ENCODE results near the gene ANKLE2.

Gene ANKLE2

DNA sequence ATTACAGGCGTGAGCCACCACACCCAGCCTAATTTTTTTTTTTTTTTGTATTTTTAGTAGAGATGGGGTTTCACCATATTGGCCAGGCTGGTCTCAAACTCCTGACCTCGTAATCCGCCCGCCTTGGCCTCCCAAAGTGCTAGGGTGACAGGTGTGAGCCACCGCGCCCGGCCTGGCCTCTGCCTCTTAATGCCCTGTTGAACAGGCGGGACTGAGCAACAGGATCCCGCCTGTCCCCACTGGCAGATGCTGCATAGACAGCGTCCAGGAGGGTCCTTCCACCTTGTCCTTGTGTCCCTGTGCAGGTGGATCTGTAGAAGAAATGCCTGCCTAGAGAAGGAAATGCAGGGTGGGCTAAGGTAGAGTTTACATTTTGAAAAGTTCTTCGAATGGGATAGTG is 45.3 kb downstream of the ANKLE2 start:
- TF ChIP-seq, protein P1, sequence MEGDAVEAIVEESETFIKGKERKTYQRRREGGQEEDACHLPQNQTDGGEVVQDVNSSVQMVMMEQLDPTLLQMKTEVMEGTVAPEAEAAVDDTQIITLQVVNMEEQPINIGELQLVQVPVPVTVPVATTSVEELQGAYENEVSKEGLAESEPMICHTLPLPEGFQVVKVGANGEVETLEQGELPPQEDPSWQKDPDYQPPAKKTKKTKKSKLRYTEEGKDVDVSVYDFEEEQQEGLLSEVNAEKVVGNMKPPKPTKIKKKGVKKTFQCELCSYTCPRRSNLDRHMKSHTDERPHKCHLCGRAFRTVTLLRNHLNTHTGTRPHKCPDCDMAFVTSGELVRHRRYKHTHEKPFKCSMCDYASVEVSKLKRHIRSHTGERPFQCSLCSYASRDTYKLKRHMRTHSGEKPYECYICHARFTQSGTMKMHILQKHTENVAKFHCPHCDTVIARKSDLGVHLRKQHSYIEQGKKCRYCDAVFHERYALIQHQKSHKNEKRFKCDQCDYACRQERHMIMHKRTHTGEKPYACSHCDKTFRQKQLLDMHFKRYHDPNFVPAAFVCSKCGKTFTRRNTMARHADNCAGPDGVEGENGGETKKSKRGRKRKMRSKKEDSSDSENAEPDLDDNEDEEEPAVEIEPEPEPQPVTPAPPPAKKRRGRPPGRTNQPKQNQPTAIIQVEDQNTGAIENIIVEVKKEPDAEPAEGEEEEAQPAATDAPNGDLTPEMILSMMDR (conservative IDR thresholded peaks at IDR 0.05; ENCODE audit: low read depth, low read length): no peak
- no peak for DNase-seq (ENCODE audit: low read depth)

DNA sequence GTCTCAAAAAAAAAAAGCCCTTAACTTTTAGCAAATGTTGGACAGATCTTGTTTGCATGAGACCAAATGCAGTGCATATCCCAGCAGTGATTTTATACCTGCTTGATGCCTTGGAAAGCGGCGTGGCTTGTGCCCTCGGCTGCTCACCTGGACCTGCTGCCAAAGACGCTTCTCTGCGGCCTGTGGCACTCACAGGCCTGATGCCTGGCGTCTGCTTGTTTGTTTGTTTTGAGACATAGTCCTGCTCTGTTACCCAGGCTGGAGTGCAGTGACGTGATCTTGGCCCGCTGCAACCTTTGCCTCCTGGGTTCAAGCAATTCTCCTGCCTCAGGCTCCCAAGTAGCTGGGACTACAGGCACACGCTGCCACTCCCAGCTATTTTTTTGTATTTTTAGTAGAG is 45.8 kb downstream of the ANKLE2 start:
- TF ChIP-seq, protein P1 (conservative IDR thresholded peaks at IDR 0.05; ENCODE audit: low read depth, low read length): no peak
- DNase-seq (ENCODE audit: low read depth): no peak
- H3K4me3 ChIP-seq (ENCODE audit: low read depth, low read length): no peak overlapping the region

More for the DNA sequence above, 45.3 kb downstream of the ANKLE2 start:
- no peak overlapping the region for H3K4me3 ChIP-seq (ENCODE audit: low read depth, low read length)

DNA sequence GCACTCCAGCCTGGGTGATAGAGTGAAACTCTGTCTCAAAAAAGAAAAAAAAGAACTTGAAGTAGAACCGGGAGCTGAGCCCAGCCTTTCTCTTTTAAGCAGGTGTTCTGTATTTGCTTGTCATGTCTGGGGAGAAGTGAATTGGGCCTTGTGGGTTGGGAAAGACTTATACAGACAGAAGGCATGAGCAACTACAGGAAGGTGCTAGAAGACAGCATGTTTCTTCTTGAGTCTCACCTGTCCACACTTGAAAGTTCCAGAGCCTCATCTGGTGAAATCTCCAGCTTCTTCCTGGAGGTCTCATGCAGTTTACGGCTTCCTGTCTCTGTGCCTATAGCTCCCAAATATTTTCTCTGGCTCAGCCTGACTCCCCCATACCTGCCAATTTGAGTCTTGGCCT is 48.5 kb downstream of the ANKLE2 start:
- TF ChIP-seq, protein P1 (conservative IDR thresholded peaks at IDR 0.05; ENCODE audit: low read depth, low read length): no peak
- DNase-seq (ENCODE audit: low read depth): no peak
- no peak overlapping the region for H3K4me3 ChIP-seq (ENCODE audit: low read depth, low read length)

DNA sequence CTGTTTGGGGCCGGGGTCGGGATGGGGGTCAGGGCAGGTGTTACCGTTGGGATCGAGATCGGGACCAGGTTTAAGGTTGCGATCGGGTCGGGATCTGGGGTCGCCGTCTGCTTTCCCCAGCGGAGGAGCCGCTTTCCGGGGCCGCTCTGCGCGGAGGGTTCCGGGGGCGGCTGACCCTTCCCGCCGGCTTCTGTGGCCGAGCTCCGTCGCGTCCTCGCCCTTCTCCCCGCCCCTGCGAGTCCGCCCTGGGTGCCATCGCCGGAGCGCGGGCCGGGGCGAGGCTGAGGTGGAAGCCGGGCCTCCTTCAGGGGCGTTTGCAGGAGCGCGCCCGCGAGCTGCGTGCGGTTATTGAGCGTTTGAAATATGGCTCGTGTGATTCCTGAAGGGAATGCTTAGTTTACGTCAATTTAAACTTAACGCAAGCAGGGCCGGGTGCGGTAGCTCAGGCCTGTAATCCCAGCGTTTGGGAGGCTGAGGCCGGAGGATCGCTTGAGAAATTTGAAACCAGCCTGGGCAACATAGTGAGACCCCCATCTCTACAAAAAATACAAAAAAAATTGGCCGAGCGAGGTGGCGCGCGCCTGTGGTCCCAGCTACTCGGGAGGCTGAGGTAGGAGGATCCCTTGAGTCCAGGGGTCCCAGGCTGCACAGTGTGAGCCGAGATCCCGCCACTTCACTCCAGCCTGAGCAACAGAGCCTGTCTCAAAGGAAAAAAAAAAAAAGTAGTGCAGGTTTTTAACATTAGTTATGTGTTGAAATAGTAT is 50.4 kb downstream of the ANKLE2 start:
- DNase-seq (ENCODE audit: low read depth): peak; percentile 33
- TF ChIP-seq, protein P1 (conservative IDR thresholded peaks at IDR 0.05; ENCODE audit: low read depth, low read length): no peak
- peak overlapping the region; percentile 87 for H3K4me3 ChIP-seq (ENCODE audit: low read depth, low read length)

DNA sequence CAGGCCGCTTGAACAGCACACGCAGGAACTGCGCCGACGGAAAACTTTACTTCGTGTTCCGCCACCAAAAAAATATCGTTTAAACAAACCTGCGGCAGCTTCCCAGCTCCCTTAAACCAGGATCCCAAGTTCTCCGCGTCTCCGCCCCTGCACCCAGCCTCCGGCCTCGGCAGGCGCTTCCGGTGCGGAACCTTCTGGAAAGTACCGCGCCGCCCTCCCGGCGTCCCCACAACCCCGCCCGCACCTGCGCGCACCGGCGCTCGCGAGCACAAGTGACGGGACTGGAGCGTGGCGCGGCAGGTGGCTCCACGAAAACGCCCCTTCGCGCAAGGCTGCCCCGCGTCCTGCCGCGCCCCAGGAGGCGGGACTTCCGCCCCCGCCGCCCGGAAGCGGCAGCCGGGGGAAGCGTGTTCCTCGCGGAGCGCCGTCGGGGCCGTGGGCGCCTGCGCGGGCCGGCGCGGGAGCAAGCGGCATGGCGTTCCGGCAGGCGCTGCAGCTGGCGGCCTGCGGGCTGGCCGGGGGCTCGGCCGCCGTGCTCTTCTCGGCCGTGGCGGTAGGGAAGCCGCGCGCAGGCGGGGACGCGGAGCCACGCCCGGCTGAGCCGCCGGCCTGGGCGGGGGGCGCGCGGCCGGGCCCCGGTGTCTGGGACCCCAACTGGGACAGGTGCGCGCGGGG is 51.1 kb downstream of the ANKLE2 start, which contains the start of gene PGAM5:
Gene PGAM5, plus strand, starts transcription at position 438 of the 675 bp plus-strand sequence. Its CDS starts 35 bp downstream, at position 473.
- peak within 1 kb of the TSS; percentile 87 for H3K4me3 ChIP-seq (ENCODE audit: low read depth, low read length)
- DNase-seq (ENCODE audit: low read depth): peak; percentile 81
- TF ChIP-seq, protein P1 (conservative IDR thresholded peaks at IDR 0.05; ENCODE audit: low read depth, low read length): no peak

DNA sequence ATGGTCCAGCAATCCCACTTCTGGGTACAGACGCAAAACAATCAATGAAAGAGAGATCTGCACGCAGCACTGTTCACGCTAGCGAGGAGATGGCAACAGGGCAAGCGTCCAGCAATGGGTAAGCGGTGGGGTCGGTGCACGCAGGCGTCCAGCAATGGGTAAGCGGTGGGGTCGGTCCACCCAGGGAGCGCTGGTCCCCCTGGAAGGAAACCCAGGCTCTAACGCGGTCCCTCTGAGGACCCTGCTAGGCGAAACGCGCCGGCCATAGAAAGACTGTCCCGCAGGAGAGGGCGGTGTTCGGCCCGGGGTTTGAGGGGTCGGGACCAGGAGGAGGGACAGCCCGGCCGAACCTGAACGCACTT is 51.6 kb downstream of the ANKLE2 start:
- peak overlapping the region; percentile 87 for H3K4me3 ChIP-seq (ENCODE audit: low read depth, low read length)
- DNase-seq (ENCODE audit: low read depth): no peak
- TF ChIP-seq, protein P1 (conservative IDR thresholded peaks at IDR 0.05; ENCODE audit: low read depth, low read length): no peak
